ENCODE data around the gene DCXR.

The DCXR gene

DNA sequence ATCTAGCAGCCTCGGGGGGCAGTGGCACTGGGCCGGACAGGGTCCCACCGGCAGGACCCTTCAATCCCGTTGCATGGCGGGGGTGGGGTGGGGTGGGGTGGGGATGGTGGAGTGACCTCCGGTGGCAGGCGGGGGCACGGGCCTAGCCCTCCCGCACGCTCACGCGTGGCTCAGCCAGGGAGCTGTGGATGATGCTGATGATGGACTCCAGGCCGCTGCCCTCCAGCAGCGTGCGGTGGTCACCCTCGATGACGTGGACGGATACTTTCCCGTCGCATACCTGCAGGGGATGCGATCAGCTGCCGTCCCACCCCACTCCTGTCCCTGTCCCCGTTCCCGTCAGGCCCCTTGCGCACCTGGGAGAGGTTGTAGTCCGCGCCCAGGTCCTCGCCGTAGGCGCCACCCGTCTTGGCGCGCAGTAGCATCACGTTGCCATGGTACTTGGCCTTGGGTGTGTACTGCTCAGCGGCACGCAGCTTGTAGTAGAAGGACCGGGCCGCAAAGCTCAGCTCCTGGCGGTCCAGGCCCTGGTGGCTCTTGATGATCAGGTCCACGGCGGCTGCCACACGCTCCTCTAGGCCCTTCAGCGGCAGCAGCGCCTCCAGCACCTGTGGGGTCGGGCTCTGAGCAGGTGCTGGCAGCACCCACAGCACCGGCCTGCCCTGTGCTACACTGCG is 41.6 kb upstream of the DCXR start (continued):
- no peak for TF ChIP-seq ZNF433 (tag by site-specific recombination; IDR thresholded peaks at IDR 0.05; ENCODE audit: low read depth)
- no peak for TF ChIP-seq REST (tag by site-specific recombination; IDR thresholded peaks at IDR 0.05)

DNA sequence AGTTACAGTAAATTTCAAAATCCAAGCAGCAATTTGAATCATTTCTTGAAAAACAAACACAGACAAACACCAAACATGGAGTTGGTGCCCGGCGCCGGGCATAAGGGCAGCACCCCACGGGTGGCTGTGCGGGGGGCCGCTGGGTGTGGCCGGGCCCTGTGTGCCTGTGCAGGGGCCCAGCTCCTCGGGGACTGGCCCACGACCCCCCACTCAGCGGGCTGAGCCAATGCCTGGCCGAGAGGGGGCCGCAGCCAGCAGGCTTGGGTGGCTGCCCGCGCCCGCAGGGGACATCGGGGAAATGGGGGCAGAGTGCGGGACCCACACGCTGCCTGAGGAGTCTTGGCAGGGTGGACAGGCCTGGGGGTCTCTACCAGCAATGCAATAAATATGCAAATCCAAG is 40.9 kb upstream of the DCXR start:
- peaks cover 12 to 60% of the 10 kb centered on the region in 2 experiments for H3K36me3 ChIP-seq (ENCODE audit: control insufficient read depth in 2 of 2, insufficient read depth in 1 of 2, low read length in 2 of 2)

More for the DNA sequence above, 40.9 kb upstream of the DCXR start:
- ChIA-PET POLR2A (interaction anchor here (1.0 to 1.3 kb wide), 3 partner anchors 17 to 41 kb away, joined by 3 to 5 read pairs (median 3); partner anchors contain the start of genes DCXR and FASN), CTCF (no interaction called here)
- TF ChIP-seq ZNF701 (tag by site-specific recombination; IDR thresholded peaks at IDR 0.05) (no peak), GLIS1 (tag by site-specific recombination; IDR thresholded peaks at IDR 0.05) (peak; percentile 19; the same call in 1 of the 2 replicates), MEIS1 (CRISPR knock-in tag; IDR thresholded peaks at IDR 0.05; ENCODE audit: borderline replicate concordance) (no peak), ZNF600 (tag by site-specific recombination; IDR thresholded peaks at IDR 0.05) (no peak), GLIS2 (tag by site-specific recombination; IDR thresholded peaks at IDR 0.05) (peak; percentile 60), ZBTB10 (tag by site-specific recombination; IDR thresholded peaks at IDR 0.05) (no peak), ZNF654 (tag by site-specific recombination; IDR thresholded peaks at IDR 0.05; ENCODE audit: low read depth) (no peak), TCF7L2 (IDR thresholded peaks at IDR 0.05; ENCODE audit: borderline replicate concordance, low read depth, low read length) (no peak), SP2 (tag by site-specific recombination; IDR thresholded peaks at IDR 0.05) (no peak), HOXD13 (CRISPR knock-in tag; IDR thresholded peaks at IDR 0.05; ENCODE audit: borderline replicate concordance) (no peak), ZBTB8A (tag by site-specific recombination; IDR thresholded peaks at IDR 0.05) (0 out of 2 replicates have a peak, but pooled peaks have one; percentile 41), ZNF843 (tag by site-specific recombination; IDR thresholded peaks at IDR 0.05) (no peak), SP3 (tag by site-specific recombination; IDR thresholded peaks at IDR 0.05) (no peak)
- TF ChIP-seq, protein P1, sequence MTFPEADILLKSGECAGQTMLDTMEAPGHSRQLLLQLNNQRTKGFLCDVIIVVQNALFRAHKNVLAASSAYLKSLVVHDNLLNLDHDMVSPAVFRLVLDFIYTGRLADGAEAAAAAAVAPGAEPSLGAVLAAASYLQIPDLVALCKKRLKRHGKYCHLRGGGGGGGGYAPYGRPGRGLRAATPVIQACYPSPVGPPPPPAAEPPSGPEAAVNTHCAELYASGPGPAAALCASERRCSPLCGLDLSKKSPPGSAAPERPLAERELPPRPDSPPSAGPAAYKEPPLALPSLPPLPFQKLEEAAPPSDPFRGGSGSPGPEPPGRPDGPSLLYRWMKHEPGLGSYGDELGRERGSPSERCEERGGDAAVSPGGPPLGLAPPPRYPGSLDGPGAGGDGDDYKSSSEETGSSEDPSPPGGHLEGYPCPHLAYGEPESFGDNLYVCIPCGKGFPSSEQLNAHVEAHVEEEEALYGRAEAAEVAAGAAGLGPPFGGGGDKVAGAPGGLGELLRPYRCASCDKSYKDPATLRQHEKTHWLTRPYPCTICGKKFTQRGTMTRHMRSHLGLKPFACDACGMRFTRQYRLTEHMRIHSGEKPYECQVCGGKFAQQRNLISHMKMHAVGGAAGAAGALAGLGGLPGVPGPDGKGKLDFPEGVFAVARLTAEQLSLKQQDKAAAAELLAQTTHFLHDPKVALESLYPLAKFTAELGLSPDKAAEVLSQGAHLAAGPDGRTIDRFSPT (tag by site-specific recombination; IDR thresholded peaks at IDR 0.05): 0 out of 2 replicates have a peak, but pooled peaks have one; percentile 12
- TF ChIP-seq, protein P2, sequence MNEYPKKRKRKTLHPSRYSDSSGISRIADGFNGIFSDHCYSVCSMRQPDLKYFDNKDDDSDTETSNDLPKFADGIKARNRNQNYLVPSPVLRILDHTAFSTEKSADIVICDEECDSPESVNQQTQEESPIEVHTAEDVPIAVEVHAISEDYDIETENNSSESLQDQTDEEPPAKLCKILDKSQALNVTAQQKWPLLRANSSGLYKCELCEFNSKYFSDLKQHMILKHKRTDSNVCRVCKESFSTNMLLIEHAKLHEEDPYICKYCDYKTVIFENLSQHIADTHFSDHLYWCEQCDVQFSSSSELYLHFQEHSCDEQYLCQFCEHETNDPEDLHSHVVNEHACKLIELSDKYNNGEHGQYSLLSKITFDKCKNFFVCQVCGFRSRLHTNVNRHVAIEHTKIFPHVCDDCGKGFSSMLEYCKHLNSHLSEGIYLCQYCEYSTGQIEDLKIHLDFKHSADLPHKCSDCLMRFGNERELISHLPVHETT (tag by site-specific recombination; IDR thresholded peaks at IDR 0.05): no peak
- TF ChIP-seq, protein P3, sequence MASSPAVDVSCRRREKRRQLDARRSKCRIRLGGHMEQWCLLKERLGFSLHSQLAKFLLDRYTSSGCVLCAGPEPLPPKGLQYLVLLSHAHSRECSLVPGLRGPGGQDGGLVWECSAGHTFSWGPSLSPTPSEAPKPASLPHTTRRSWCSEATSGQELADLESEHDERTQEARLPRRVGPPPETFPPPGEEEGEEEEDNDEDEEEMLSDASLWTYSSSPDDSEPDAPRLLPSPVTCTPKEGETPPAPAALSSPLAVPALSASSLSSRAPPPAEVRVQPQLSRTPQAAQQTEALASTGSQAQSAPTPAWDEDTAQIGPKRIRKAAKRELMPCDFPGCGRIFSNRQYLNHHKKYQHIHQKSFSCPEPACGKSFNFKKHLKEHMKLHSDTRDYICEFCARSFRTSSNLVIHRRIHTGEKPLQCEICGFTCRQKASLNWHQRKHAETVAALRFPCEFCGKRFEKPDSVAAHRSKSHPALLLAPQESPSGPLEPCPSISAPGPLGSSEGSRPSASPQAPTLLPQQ (tag by site-specific recombination; IDR thresholded peaks at IDR 0.05): no peak
- peak overlapping the region; percentile 11; the same call in 1 of the 2 replicates for H3K27ac ChIP-seq (ENCODE audit: extremely low read depth, low read depth, low read length)
- H3K9me3 ChIP-seq (ENCODE audit: control insufficient read depth, insufficient read depth, low read depth, low read length): no peaks in the 10 kb centered on the region
- no peak overlapping the region for H3K4me3 ChIP-seq (ENCODE audit: low read depth, low read length)
- H3K4me1 ChIP-seq (ENCODE audit: control insufficient read depth, insufficient read depth, low read length): no peaks in the 10 kb centered on the region
